K562 (cell line): ENCODE results near the gene ZBTB47. TPM values are rescaled to one million over a fixed set of nuclear protein-coding genes. Genes with fewer than 3 reads are reported as not detected.

Experiments used
- ATAC-seq: fragments of 200-7000 bp; cut with Tn5 transposase; 3 replicates; pipeline ENCODE4 v1.9.1; 2020; ENCODE audit warnings: moderate library complexity
- BruUV-seq: library from RNA; stranded (reverse); fragments of 400-500 nt; replicated peaks from 2 replicates; lab custom pipeline; 2021; lab: Mats Ljungman, UMichigan
- CTCF ChIA-PET: fragments of 300-600 bp; formaldehyde crosslinking; extraction: SDS; loops from one replicate; lab custom pipeline; 2021; ENCODE audit warnings: low intra/inter-chr PET ratio; lab: Yijun Ruan, JAX
- POLR2A ChIA-PET: fragments of 300-600, 350-650 bp; sonication (Branson Sonifier 250); formaldehyde crosslinking; extraction: SDS; loops from one replicate; lab custom pipeline; 2021; ENCODE audit warnings: antibody characterized with exemption, inconsistent platforms; lab: Yijun Ruan, JAX
- DNase-seq, 4 experiments: peaks; one replicate each; pipeline versions ENCODE4 v3.0.0 to v3.0.0-alpha.2; 2011 to 2018; ENCODE audit warnings: low spot score in 3 of 4, mixed read lengths in 3 of 4; ENCODE audit errors: extremely low read depth in 1 of 4
- FAIRE-seq: peaks from 2 replicates; lab custom pipeline; 2011; peaks lifted over from hg19 to GRCh38; lab: Jason Lieb, UNC
- H2AFZ ChIP-seq: 2 replicates; pipeline ENCODE4 v1.6.0; 2011; ENCODE audit warnings: low read depth, low read length, control low read depth, inconsistent platforms
- H3K27ac ChIP-seq: fragments of 200-600 bp; 3 replicates; pipeline ENCODE4 v1.8.0; 2011; ENCODE audit warnings: low read depth, mild to moderate bottlenecking, control low read depth, inconsistent platforms, low read length, moderate library complexity, mixed read lengths; ENCODE audit errors: extremely low read depth
- H3K27me3 ChIP-seq, 2 experiments: fragments of 300-600 bp in 1 of 2; 2 replicates in 1 of 2; 3 replicates in 1 of 2; pipeline versions ENCODE4 v1.6.0 to v1.8.0; 2011; ENCODE audit warnings: inconsistent platforms in 2 of 2, low read length in 2 of 2, mild to moderate bottlenecking in 1 of 2, mixed read lengths in 1 of 2, moderate library complexity in 1 of 2; ENCODE audit not compliant: control insufficient read depth in 2 of 2, insufficient read depth in 2 of 2
- H3K36me3 ChIP-seq: fragments of 300-600 bp; 3 replicates; pipeline ENCODE4 v1.8.0; 2011; ENCODE audit warnings: mild to moderate bottlenecking, low read length, inconsistent platforms; ENCODE audit not compliant: control insufficient read depth, insufficient read depth
- H3K4me1 ChIP-seq, 2 experiments: fragments of 200-600 bp in 1 of 2; replicated peaks in 1 of 2; 2 replicates in 1 of 2; 3 replicates in 1 of 2; pipeline versions ENCODE4 v1.5.1 to v1.8.0; 2011; ENCODE audit warnings: inconsistent platforms in 2 of 2, low read length in 2 of 2, mild to moderate bottlenecking in 1 of 2, mixed read lengths in 1 of 2, moderate library complexity in 1 of 2; ENCODE audit not compliant: control insufficient read depth in 2 of 2, insufficient read depth in 2 of 2
- H3K4me2 ChIP-seq: 2 replicates; pipeline ENCODE4 v1.6.1; 2011; ENCODE audit warnings: low read length, control low read depth, inconsistent platforms, mixed read lengths; ENCODE audit not compliant: insufficient read depth
- H3K4me3 ChIP-seq: fragments of 200-600 bp; sonication (generic), shearing (Covaris generic); 2 replicates; pipeline ENCODE4 v1.5.1; 2016; ENCODE audit warnings: control low read depth, inconsistent platforms
- H3K79me2 ChIP-seq: fragments of 200-600 bp; 3 replicates; pipeline ENCODE4 v1.8.0; 2011; ENCODE audit warnings: low read length, inconsistent platforms; ENCODE audit not compliant: control insufficient read depth, insufficient read depth
- H3K9ac ChIP-seq, 2 experiments: 2 replicates each; pipeline versions ENCODE4 v1.6.0 to v1.6.1; 2011; ENCODE audit warnings: low read depth in 2 of 2, low read length in 2 of 2, control low read depth in 1 of 2, inconsistent platforms in 1 of 2, mild to moderate bottlenecking in 1 of 2, mixed read lengths in 1 of 2; ENCODE audit not compliant: insufficient read depth in 1 of 2
- H3K9me1 ChIP-seq: one replicate; pipeline ENCODE4 v1.6.0; 2011; ENCODE audit warnings: inconsistent platforms, mild to moderate bottlenecking, low read length, moderate library complexity; ENCODE audit not compliant: control insufficient read depth, insufficient read depth
- H3K9me3 ChIP-seq: replicated peaks from 2 replicates; pipeline ENCODE4 v1.5.1; 2011; ENCODE audit warnings: low read depth, low read length, inconsistent platforms; ENCODE audit not compliant: control insufficient read depth, insufficient read depth
- H4K20me1 ChIP-seq: replicated peaks from 2 replicates; pipeline ENCODE4 v1.6.1; 2011; ENCODE audit warnings: low read length, inconsistent platforms, mixed read lengths; ENCODE audit not compliant: control insufficient read depth, insufficient read depth
- CHD4 ChIP-seq: fragments of 200-600 bp; sonication (generic); IDR thresholded peaks from 3 replicates; pipeline ENCODE4 v1.6.1; 2012; ENCODE audit warnings: low read depth, mild to moderate bottlenecking, mixed read lengths, low read length, inconsistent platforms; ENCODE audit not compliant: insufficient read depth, insufficient replicate concordance, poor library complexity, severe bottlenecking
- CTCF ChIP-seq, 3 experiments: IDR thresholded peaks in 2 of 3; conservative IDR thresholded peaks in 1 of 3; 2 replicates each; pipeline ENCODE4 v1.5.1; 2011 to 2012; ENCODE audit warnings: low read length in 3 of 3, mild to moderate bottlenecking in 3 of 3, control low read depth in 2 of 3, improper control_type of control experiment in 1 of 3, inconsistent platforms in 1 of 3, low read depth in 1 of 3, mixed read lengths in 1 of 3, moderate library complexity in 1 of 3; ENCODE audit not compliant: insufficient read depth in 2 of 3
- KAT8 ChIP-seq: fragments of 450-650 bp; IDR thresholded peaks from 2 replicates; pipeline ENCODE4 v1.6.1; 2016; ENCODE audit warnings: low read depth, mild to moderate bottlenecking
- NCOA2 ChIP-seq, 2 experiments: fragments of 450-650 bp; IDR thresholded peaks; 2 replicates each; pipeline ENCODE4 v1.6.1; 2018; ENCODE audit warnings: mild to moderate bottlenecking in 2 of 2, moderate library complexity in 1 of 2; ENCODE audit not compliant: partially characterized antibody in 2 of 2
- ZFP30 ChIP-seq: fragments of 250-450 bp; sonication (Bioruptor Pico); IDR thresholded peaks from 2 replicates; pipeline ENCODE4 v1.8.0; 2022; ENCODE audit warnings: moderate library complexity, mild to moderate bottlenecking, inconsistent platforms, borderline replicate concordance
- ZNF280A ChIP-seq: fragments of 450-650 bp; IDR thresholded peaks from 2 replicates; pipeline ENCODE4 v1.6.1; 2018; ENCODE audit warnings: mild to moderate bottlenecking, low read depth; ENCODE audit not compliant: partially characterized antibody
- ZNF347 ChIP-seq: fragments of 450-650 bp; formaldehyde crosslinking; IDR thresholded peaks from 2 replicates; pipeline ENCODE4 v1.4.0; 2020; ENCODE audit warnings: low read depth, mild to moderate bottlenecking, moderate library complexity
- ZNF408 ChIP-seq: fragments of 250-450 bp; sonication (Bioruptor Pico); IDR thresholded peaks from 2 replicates; pipeline ENCODE4 v1.4.0; 2020; ENCODE audit warnings: low read depth, mild to moderate bottlenecking, moderate library complexity
- WGBS: fragments of 100-300 bp; shearing (Covaris generic); methylation state at CpG from one replicate; pipeline ENCODE4 v1.1.6; 2016; ENCODE audit warnings: low coverage, mixed read lengths; ENCODE audit not compliant: insufficient coverage; ENCODE audit errors: missing lambda C conversion rate; 5-methylcytosine and 5-hydroxymethylcytosine counted together
- in situ Hi-C: fragments of 300-500 bp; cut with MboI; formaldehyde crosslinking; loops from 4 replicates; pipeline ENCODE4 v1.15.0; 2018; ENCODE audit warnings: inconsistent platforms, mixed read lengths
- intact Hi-C: fragments of 100-400 bp; cut with micrococcal nuclease; formaldehyde crosslinking; loops from 2 replicates; pipeline ENCODE4 v1.14.2; 2022
- polyA plus RNA-seq, 8 experiments: library from polyadenylated mRNA; depleted of rRNA in 4 of 8; stranded (reverse) in 5 of 8; unstranded in 3 of 8; fragments of >200 nt; fragmentation: Nextera tagmentation in 2 of 8; fragmentation: Illumina TruSeq in 1 of 8; extraction: Ambion mirVana in 2 of 8; extraction: Trizol in 1 of 8; gene quantifications; 2 replicates each; pipeline versions ENCODE4 v1.2.1 to v1.2.3, GENCODE V29; 2011 to 2014; ENCODE audit warnings: inconsistent platforms in 1 of 8, missing spikeins in 1 of 8
- total RNA-seq, 7 experiments: library from RNA; depleted of rRNA in 6 of 7; stranded (reverse); fragments of >200 nt in 6 of 7; fragmentation: Illumina TruSeq in 2 of 7; extraction: Trizol in 2 of 7; gene quantifications; 2 replicates each; pipeline versions ENCODE4 v1.2.1 to v1.2.3, GENCODE V29; 2011 to 2021; ENCODE audit warnings: low replicate concordance in 1 of 7

Gene ZBTB47
- total and polyA plus RNA-seq, 9 of the 15 experiments (the other 6 are each of a cell fraction or from before 2014, with no cell fraction given): 0.11 to 4.6 (median 1.7) TPM; not detected in 1

GRCh38 chr3:42708611-42709151 lies 55.2 kb downstream of the ZBTB47 start:
- Histone ChIP-seq H3K79me2 (no peaks in the 10 kb centered on the region), H3K27me3 (peaks cover 30 to 66% of the 10 kb centered on the region in 2 experiments), H3K9me1 (no peaks in the 10 kb centered on the region), H3K4me1 (0 out of 5 replicates have a peak, but pooled peaks cover 0 to 4% of the 10 kb centered on the region in 2 experiments), H3K27ac (no peak overlapping the region), H3K4me2 (no peak overlapping the region), H3K9ac (0 out of 4 replicates have a peak overlapping the region, but pooled peaks of 1 of the 2 experiments have one; percentile 32), H3K4me3 (no peak overlapping the region), H3K36me3 (no peaks in the 10 kb centered on the region), H2AFZ (no peak overlapping the region), H4K20me1 (peaks cover 10% of the 10 kb centered on the region; the same call in 1 of the 2 replicates), H3K9me3 (no peaks in the 10 kb centered on the region)
- ChIA-PET POLR2A (no interaction called here), CTCF (no interaction called here)
- DNase-seq (no peak), ATAC-seq (no peak), FAIRE-seq (no peak)
- 0% methylated on average over 10 of the region's 10 CpGs for WGBS
- in situ Hi-C loops (no loop called here), intact Hi-C loops (no loop called here)
- no peak for TF ChIP-seq KAT8
- TF ChIP-seq ZNF408: no peak
- TF ChIP-seq CHD4: no peak
- TF ChIP-seq ZNF347 (CRISPR knock-in tag): no peak
- no peak for TF ChIP-seq ZNF280A
- no peak for TF ChIP-seq ZFP30
- no peak for TF ChIP-seq NCOA2 (IDR thresholded peaks at IDR 0.05; ENCODE audit: partially characterized antibody in 2 of 2)
- no peak for TF ChIP-seq CTCF (IDR thresholded peaks at IDR 0.05 in 2 of 3, conservative IDR thresholded peaks at IDR 0.05 in 1 of 3; ENCODE audit: insufficient read depth in 2 of 3, low read depth in 1 of 3, low read length in 3 of 3)
- no TSS peak for BruUV-seq
